Measurements from ENCODE around the gene OR6N2. TPM values are rescaled to one million over a fixed set of nuclear protein-coding genes. Genes with fewer than 3 reads are reported as not detected.

Gene OR6N2
- total RNA-seq, 1 experiment from 2014 or later = not detected

GRCh38 chr1:158800526-158800925 is 19.5 kb upstream of the OR6N2 start:
- peaks cover 2% of the 10 kb centered on the region; the same call in 1 of the 2 replicates for H3K27me3 Mint-ChIP-seq (ENCODE audit: low read depth)
- Histone ChIP-seq H2AFZ (ENCODE audit: low read length) (no peak overlapping the region), H3K23ac (ENCODE audit: insufficient read length, low read depth, low read length) (no peak overlapping the region), H3T11ph (ENCODE audit: low read length) (no peak overlapping the region), H2BK15ac (ENCODE audit: low read depth, low read length) (no peak overlapping the region), H3K14ac (ENCODE audit: insufficient read depth, low read length) (no peak overlapping the region), H4K20me1 (ENCODE audit: control insufficient read depth, insufficient read depth, insufficient read length) (no peaks in the 10 kb centered on the region), H2BK5ac (ENCODE audit: insufficient read length, low read length) (no peak overlapping the region), H3K4me2 (ENCODE audit: insufficient read depth, insufficient read length, low read length) (no peak overlapping the region), H3K4ac (ENCODE audit: low read depth, low read length) (no peak overlapping the region), H4K91ac (ENCODE audit: insufficient read length, low read depth, low read length) (no peak overlapping the region), H3K79me2 (ENCODE audit: insufficient read depth, low read length) (no peaks in the 10 kb centered on the region), H3K56ac (ENCODE audit: insufficient read length, low read depth, low read length) (no peak overlapping the region), H3K23me2 (ENCODE audit: insufficient read length, low read depth, low read length, poor library complexity, severe bottlenecking) (no peaks in the 10 kb centered on the region), H3K27ac (ENCODE audit: insufficient read length, low read depth, low read length) (no peak overlapping the region), H2BK12ac (ENCODE audit: insufficient read length, low read depth, low read length) (no peak overlapping the region), H2BK20ac (ENCODE audit: low read depth, low read length, poor library complexity, severe bottlenecking) (no peak overlapping the region), H3K4me1 (ENCODE audit: insufficient read depth, low read length) (no peaks in the 10 kb centered on the region), H3K9ac (ENCODE audit: extremely low read depth, insufficient read length, low read length) (no peak overlapping the region), H4K5ac (ENCODE audit: insufficient read length, low read depth, low read length) (no peak overlapping the region), H2AK5ac (ENCODE audit: insufficient read length, low read length) (no peak overlapping the region), H3K79me1 (ENCODE audit: insufficient read depth, low read depth, low read length, poor library complexity, severe bottlenecking) (no peaks in the 10 kb centered on the region), H3K27me3 (ENCODE audit: insufficient read depth, low read length) (no peaks in the 10 kb centered on the region), H4K8ac (replicated peaks; ENCODE audit: insufficient read length, low read depth, low read length) (no peak overlapping the region), H3K18ac (ENCODE audit: insufficient read length, low read depth, low read length) (no peak overlapping the region), H3K9me3 (ENCODE audit: control insufficient read depth, low read depth, low read length) (no peaks in the 10 kb centered on the region), H2BK120ac (ENCODE audit: low read depth, low read length, poor library complexity, severe bottlenecking) (no peak overlapping the region)
- no peak overlapping the region for H3K4me3 Mint-ChIP-seq
- no peaks in the 10 kb centered on the region for H3K9me3 Mint-ChIP-seq
- TF ChIP-seq, protein P1, sequence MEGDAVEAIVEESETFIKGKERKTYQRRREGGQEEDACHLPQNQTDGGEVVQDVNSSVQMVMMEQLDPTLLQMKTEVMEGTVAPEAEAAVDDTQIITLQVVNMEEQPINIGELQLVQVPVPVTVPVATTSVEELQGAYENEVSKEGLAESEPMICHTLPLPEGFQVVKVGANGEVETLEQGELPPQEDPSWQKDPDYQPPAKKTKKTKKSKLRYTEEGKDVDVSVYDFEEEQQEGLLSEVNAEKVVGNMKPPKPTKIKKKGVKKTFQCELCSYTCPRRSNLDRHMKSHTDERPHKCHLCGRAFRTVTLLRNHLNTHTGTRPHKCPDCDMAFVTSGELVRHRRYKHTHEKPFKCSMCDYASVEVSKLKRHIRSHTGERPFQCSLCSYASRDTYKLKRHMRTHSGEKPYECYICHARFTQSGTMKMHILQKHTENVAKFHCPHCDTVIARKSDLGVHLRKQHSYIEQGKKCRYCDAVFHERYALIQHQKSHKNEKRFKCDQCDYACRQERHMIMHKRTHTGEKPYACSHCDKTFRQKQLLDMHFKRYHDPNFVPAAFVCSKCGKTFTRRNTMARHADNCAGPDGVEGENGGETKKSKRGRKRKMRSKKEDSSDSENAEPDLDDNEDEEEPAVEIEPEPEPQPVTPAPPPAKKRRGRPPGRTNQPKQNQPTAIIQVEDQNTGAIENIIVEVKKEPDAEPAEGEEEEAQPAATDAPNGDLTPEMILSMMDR (conservative IDR thresholded peaks at IDR 0.05) = no peak
- no peak overlapping the region for H3K27ac Mint-ChIP-seq
- H3K4me1 Mint-ChIP-seq = 0 out of 4 replicates have a peak, but pooled peaks cover 0 to 4% of the 10 kb centered on the region in 2 experiments
- no peaks in the 10 kb centered on the region for H3K36me3 Mint-ChIP-seq (ENCODE audit: insufficient read depth in 1 of 3, low read depth in 3 of 3)
- DNase-seq = no peak
- no CpG with 5 or more reads among the region's 2 CpGs for WGBS (ENCODE audit: extremely low coverage, insufficient read length, low lambda C conversion rate)

Measured in H9 (cell line).